ENCODE data around the gene C17orf67.
"Not testable (repeated sequence)": the region's sequence is repeated elsewhere in the genome, so short reads cannot be mapped to it uniquely, and the experiment has no call there.

Gene C17orf67

DNA sequence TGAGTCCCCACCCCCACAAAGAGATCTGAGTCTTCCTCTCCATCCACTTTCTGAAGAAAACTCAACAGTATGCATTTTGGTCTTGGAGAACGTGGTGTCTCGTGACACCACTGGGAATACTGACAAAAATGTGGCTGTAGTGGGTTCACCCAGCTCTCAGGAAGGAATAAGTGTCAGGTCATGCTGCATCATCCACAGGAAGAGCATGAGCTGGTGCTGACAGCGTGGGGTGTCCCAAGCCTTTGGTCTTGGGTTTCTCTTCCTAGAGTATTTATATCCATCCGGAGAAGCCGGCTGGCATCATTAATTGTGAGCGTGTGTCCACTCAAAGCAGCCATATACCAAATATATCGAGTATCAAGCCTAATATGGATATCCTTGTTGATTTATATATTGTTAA, 55.9 kb downstream of the C17orf67 start:
- DNase-seq = no peak

DNA sequence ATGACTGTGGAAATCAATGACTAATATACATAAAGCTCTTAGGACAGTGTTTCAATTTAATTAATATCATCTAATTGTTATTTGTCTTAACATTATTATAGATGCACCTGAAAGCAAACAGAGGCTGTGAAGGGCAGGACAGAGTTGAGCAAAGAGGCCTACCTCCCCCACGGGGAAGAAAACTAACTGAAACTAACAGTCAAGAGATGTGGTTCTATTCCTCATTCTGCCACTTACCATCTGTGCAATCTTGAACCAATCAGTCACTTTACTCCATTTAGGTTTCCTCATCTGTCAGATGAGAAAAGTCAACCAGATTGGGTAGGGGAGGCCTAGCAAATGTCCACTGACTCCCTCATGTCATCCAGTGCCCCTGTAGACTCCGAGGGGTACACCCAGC, 59.1 kb downstream of the C17orf67 start:
- DNase-seq = no peak

DNA sequence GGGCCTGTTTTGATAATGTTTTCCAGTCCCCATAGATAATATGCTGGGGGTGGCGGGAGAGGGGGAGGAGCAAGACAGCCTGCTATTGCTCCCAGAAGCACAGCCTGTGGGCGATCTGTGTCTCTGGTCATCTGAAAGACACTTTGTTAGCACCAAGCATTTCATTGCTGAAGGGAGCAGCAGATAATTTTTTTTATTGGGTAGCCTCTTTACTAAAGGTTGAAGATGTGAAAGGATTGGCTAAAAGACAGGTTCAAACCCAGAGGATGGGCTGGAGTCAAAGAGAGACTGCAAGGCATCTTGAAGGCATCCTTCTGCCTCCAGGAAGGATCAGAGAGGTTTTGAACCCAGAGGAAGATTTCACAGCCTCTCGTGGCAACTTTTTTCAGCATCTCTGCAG, 60.6 kb downstream of the C17orf67 start:
- DNase-seq = no peak

DNA sequence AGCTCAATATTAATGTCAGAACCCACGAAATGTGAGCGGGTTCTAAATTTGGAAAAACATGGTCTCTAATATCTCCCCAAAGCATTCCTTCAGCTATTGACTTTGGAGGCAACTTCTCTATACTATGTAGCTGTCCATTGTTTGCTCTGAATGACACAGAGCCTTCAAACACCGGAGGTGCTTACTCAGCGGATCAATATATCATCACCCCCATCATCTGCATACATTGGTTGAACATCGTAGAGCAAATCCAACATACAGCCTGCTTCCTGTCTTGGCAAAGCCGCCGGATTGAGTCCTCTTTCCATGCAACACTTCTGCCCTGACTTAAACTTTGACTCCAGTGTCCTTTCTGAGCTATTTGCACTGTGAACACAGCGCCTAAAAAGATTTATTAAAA, 61.3 kb downstream of the C17orf67 start:
- DNase-seq = no peak

DNA sequence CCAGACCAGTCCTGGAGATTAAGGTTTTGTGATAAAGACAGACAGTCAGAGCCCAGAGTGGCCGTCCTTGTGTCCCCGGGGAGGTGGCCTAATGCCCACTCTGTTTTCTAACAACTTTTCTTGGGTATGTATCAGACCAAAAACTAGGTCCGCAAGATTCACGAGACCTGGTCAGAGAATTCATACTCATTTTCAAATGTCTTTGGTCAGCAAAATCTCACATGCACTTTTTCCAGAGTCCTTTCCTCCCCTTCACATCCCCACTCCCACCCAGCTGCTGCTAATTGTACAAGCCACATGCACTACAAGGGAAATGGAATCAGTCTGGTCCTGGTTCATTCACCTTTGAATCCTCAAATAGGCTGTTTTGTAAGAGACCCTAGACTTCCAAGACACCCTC, 61.7 kb downstream of the C17orf67 start:
- DNase-seq = no peak

DNA sequence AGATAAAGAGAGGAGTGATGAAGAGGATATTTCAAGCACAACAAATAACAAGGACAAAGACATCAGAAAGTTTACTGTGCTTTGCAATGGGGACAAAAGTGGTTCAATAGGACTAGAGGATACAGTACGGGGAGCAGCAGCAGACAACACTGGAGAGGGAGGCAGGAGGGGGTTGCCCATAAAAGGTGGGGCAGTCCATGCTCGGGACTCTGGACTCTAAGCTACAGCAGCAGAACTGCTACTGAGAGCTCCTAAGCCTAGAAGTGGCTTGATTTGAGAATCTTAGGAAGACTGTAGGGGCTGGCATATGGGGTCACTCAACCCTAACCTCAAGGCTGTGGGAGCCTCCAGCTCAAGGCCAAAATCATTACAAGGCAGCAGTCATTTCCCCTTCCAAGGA, 62.2 kb downstream of the C17orf67 start:
- no peak for DNase-seq

DNA sequence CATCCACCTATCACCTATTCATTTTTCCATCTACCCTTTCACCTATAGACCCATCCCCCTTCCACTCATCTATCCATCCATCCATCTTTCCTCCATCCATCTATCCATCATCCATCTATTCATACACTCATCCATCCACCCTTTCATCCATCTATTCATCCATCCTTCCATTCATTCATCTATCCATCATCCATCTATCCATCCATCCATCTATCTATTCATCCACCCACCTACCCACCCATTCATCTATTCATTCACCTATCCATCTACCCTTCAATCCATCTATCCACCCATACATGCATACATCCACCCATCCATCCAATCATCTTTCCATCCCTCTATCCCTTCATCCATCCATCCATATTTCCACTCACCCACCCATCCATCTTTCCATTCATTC, 63.3 kb downstream of the C17orf67 start:
- DNase-seq = no peak

DNA sequence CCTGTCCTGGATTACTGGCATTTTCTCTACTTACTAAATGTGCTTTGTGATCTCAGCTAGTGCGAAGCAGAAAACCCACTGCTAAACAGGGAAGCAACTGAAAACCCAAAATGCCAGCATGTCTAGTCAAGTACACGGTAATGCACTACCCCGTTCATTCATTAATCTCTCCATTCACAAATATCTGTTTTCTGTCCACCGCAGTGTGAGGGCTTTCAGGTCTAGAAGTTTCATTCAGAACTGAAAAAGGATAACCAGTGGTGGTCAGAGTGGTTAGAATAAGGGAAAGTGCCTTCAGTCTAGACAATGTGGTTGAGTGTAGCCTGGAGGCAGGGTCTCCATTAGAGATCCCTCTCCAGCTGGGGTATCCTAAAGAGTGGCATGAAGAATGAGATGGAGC, 68.3 kb downstream of the C17orf67 start:
- DNase-seq = no peak

DNA sequence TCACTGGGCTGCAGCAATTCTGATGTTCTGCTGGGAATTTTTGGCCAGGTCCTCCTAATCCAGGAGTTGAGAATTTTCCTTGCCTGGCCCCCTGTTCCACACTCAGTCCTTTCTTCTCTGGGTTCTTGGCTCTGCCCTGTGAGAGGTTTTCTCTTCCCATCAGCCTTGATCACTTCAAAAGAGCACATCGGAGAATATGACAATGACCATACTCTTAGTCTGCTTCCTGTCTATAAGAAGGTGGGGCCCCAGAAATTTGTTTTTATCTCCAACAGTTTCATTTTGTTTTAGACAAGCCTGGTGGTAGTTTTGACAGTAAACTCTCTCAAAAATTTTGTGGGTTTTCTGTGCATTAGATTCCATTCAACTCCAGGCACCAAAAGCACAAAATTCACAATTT, 70.7 kb downstream of the C17orf67 start:
- DNase-seq = no peak

DNA sequence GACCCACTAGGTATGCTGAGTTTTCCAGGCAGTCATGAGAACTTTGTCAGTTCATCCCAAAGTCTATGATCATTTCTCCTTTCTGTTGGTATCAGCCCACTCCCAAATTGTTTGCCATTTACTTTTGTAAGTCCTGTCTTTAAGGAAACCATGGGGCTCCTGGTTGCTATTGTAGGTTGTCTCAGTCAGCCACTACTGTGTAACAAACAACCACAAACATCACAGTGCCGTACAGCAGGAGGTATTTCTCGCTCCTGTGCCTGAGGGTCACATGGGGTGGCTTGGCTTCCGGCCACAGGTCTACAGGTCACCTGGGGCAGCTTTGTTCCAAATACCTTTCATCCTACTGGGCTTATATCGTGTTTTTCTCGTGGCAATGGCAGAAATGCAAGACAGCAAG, 71.6 kb downstream of the C17orf67 start:
- no peak for DNase-seq

DNA sequence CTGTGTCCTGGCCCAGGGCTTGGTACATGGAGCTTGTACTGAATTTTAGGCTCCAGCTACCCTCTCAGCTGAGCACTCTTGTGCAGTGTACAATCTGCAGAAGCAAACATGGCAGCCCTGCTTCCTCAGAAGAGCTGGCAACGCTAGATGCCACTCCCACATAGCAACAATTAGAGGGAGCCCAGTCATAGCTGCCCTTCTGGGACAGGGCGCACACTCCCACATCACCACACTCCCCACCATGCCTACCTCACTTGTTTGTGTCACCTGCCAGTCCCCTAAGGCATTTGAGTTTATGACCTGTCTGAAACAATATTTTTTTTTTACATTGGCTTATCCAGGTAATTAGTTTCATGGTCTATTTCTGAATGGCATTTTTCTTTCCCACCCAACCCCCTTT, 72.3 kb downstream of the C17orf67 start:
- no peak for DNase-seq

DNA sequence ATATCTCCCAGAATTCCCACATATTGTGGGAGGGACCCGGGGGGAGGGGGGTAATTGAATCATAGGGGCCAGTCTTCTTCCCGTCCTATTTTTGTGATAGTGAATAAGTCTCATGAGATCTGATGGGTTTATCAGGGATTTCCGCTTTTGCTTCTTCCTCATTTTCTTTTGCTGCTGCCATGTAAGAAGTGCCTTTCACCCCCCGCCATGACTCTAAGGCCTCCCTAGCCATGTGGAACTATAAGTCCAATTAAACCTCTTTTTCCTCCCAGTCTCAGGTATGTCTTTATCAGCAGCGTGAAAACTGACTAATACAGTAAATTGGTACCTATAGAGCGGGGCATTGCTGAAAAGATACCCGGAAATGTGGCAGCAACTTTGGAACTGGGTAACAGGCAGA, 76.1 kb downstream of the C17orf67 start:
- DNase-seq = not testable (repeated sequence)

DNA sequence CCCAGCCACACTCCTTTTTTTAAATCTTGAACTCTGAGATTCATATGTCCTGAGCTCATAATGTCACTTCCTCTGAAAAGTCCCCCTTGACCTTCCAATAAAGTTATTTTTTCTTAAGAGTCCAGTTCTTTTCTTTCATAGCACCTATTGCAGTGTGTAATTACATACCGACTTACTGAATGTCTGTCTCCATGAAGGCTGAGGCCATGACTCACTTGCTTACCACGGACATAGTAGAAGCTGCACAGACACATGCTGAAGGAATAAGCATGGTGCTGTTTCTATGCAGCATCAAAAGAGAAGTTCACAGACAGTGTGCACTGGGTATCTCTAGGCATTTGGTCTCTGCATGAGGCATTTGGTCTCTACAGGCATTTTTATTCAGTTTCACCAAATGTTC, 77.2 kb downstream of the C17orf67 start:
- DNase-seq = no peak

DNA sequence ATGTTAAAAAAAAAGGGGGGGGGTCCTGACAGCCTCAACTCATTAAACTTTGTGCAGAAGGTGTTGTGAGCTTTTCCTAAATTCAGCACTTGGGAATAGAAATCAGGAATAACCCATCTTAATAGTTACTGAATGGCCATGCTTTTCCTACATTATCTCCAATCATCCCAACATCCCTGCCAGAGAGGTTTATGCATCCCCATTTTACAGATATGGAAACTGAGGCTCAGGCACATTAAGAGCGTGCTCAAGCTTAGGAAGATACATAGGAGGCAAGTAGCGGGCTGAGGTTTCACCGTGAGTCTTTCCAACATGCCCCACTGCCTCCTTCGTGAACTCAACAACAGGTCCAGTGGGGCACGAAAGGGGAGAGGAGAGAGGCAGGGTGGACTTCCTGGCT, 78.4 kb downstream of the C17orf67 start:
- DNase-seq = no peak

DNA sequence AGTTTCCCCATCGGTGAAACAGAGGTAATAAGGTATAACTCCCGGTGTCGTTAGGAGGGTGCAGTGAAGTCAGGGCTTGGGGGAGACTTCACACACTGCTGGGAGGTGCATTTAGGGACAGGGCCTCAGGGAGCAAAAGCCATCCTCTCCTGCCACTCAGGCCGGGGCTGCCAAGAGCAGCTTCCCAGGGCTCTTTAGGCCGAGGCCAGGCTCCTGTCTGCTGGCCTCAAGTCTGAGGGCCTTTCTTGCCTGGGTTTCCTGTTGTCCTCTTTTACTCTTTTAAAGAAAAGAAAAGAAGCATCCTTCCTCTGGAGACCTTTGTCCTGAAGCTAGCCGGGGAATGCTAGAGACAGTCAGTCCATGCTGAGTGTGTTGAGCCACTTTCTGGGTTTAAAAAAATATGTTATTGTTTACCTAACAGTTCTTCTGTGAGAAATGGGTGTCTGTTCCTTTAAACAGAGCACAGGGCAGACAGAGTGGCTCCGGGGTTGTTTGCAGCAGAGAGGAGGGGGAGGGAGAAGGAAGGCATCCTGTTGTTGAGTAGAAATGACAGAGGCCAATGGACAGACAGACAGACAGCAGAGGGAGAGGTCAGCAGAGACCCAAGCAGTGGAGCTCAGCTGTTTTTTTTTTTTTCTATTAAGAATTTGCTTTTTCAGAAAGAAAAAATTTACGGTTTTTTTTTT, 79.1 kb downstream of the C17orf67 start:
- DNase-seq = no peak

DNA sequence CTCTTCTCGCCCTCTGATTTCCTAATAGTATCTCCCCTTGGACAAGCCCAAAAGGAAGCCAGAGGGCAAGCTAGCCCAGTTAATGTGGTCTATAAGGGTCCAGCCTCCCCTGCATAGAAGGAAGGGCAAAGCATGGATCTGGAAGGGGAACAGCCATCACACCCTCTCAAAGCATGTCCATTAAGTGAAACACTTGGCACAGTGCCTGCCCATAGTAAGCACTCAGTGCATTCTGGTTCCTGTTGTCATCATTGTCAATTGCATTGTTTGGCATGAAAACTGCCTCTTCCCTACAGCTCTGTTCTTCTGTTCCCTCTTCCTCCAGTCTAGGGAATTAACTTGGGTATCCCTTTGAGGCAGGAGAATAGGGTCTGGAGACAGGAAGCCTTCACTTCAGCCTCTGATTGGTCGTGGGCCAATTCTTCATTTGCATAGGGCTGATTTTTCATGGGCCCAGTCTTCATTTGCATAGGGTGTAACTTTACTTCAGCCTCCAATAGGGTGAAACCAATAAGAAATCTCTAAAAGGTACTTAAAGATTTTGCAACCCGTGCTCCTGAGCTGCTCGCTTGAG, 81.4 kb downstream of the C17orf67 start:
- no peak for DNase-seq

DNA sequence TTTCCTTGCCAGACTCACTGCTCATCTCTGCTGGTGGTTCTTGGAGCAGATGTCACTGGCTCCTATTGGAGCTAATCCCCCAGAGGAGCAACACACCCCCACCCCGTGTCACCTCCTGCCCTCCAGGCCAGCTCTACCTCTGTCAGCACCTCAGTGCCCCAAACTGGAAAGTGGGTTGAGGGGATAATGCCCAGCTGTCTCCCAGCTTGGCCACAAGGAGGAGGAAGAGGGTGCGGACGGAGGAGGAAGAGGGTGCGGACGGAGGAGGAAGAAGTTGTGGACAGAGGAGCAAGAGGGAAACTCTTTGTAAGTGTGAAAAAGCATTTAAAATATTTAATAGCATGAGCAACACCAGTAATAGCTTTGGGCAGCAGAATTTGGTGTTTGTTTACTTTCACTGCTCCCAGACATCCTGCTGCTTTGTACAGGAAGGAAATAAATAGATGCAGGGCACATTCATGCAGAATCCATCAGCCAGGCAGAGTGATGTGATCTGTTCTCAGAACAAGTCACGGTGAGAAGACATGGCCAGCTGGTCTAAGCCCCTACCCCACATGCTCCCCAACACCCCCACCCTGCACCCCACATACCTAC, 82.5 kb downstream of the C17orf67 start:
- DNase-seq = no peak

DNA sequence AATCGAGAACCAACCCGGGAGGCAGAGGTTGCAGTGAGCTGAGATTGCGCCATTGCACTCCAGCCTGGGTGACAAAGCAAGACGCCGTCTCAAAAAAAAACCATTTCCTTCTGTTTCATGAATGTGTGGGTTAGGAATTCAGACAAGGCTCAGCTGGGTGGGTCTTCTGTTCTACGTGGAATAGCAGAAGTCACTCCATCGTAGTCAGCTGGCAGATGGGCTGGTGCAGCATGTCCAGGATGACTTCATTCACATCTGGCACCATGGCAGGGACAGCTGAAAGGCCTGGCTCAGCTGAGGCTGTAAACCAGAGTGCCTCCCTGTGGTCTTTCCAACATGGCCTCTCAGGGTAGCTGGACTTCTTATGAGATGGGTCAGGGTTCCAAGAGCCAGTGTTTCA, 89.0 kb downstream of the C17orf67 start:
- no peak for DNase-seq

DNA sequence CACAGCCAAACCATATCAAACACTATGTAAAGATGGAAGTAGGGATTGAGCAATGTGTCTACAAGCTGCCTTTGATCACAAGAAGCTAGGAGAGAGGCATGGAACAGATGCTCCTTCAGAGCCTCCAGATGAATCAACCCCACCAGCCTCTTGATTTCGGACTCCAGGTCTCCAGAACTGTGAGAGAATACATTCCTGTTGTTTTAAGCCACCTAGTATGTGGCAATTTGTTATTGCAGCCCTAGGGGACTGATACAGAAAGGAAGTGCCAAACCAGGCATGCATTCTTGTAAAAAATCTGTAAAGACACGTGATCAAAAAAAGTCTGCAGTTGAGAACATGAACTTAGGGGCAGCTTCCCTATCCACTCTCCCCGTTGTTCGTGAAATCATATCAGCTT, 91.1 kb downstream of the C17orf67 start:
- no peak for DNase-seq

Measured in anterior cingulate cortex (tissue), 58 donors.